IPS-15b (cell line): ENCODE data around the gene ZNF263.

ENCODE experiments used
- H3K27me3 ChIP-seq: one replicate; pipeline ENCODE4 v1.6.1; 2013; ENCODE audit warnings: low read length; ENCODE audit not compliant: control insufficient read depth, insufficient read depth
- H3K36me3 ChIP-seq: one replicate; pipeline ENCODE4 v1.6.1; 2013; ENCODE audit warnings: low read length; ENCODE audit not compliant: control insufficient read depth, insufficient read depth
- H3K4me1 ChIP-seq: one replicate; pipeline ENCODE4 v1.6.1; 2013; ENCODE audit warnings: mild to moderate bottlenecking, low read length; ENCODE audit not compliant: control insufficient read depth, insufficient read depth
- H3K4me3 ChIP-seq: one replicate; pipeline ENCODE4 v1.5.1; 2013; ENCODE audit warnings: low read depth, low read length
- H3K9ac ChIP-seq: one replicate; pipeline ENCODE4 v1.6.1; 2013; ENCODE audit warnings: low read depth, mild to moderate bottlenecking, low read length
- H3K9me3 ChIP-seq: one replicate; pipeline ENCODE4 v1.6.1; 2013; ENCODE audit warnings: mild to moderate bottlenecking, low read length; ENCODE audit not compliant: control insufficient read depth, insufficient read depth

The ZNF263 gene

GRCh38 chr16:3282730-3283542, at the start of gene ZNF263:
TSS of gene ZNF263 (plus strand) at chr16:3283491. CDS start at chr16:3283819, 328 bp downstream.
- Histone ChIP-seq H3K4me3 (peak within 1 kb of the TSS; percentile 86), H3K9me3 (peaks cover 6% of the 10 kb centered on the region), H3K9ac (peak within 1 kb of the TSS; percentile 95), H3K27me3 (no peaks in the 10 kb centered on the region), H3K4me1 (peaks cover 3% of the 10 kb centered on the region), H3K36me3 (peaks cover 18% of the 10 kb centered on the region)

GRCh38 chr16:3234543-3234856, 48.8 kb upstream of the ZNF263 start:
- Histone ChIP-seq H3K4me3 (peak overlapping the region; percentile 96), H3K36me3 (peaks cover 18% of the 10 kb centered on the region), H3K9ac (peak overlapping the region; percentile 87), H3K4me1 (peaks cover 2% of the 10 kb centered on the region), H3K9me3 (no peaks in the 10 kb centered on the region), H3K27me3 (no peaks in the 10 kb centered on the region)

GRCh38 chr16:3234857-3235561, 48.3 kb upstream of the ZNF263 start, which contains the start of gene ZNF200:
TSS of gene ZNF200 (minus strand) at chr16:3235158. CDS start at chr16:3233755, 1,403 bp downstream.
- Histone ChIP-seq H3K36me3 (peaks cover 16% of the 10 kb centered on the region), H3K4me1 (peaks cover 2% of the 10 kb centered on the region), H3K4me3 (peak within 1 kb of the TSS; percentile 96), H3K9ac (peak within 1 kb of the TSS; percentile 87), H3K27me3 (no peaks in the 10 kb centered on the region), H3K9me3 (no peaks in the 10 kb centered on the region)

GRCh38 chr16:3235856-3236669, 47.2 kb upstream of the ZNF263 start:
- H3K9me3 ChIP-seq = no peaks in the 10 kb centered on the region
- no peak overlapping the region for H3K9ac ChIP-seq
- peaks cover 9% of the 10 kb centered on the region for H3K36me3 ChIP-seq
- H3K27me3 ChIP-seq = no peaks in the 10 kb centered on the region
- H3K4me3 ChIP-seq = peak overlapping the region; percentile 8
- H3K4me1 ChIP-seq = peaks cover 2% of the 10 kb centered on the region

- peaks cover 2% of the 10 kb centered on the region for H3K4me1 ChIP-seq
- H3K9me3 ChIP-seq = no peaks in the 10 kb centered on the region
- no peaks in the 10 kb centered on the region for H3K36me3 ChIP-seq
- H3K4me3 ChIP-seq = no peak overlapping the region
- no peak overlapping the region for H3K9ac ChIP-seq
- H3K27me3 ChIP-seq = no peaks in the 10 kb centered on the region
Observed at GRCh38 chr16:3241761-3242160, 41.5 kb upstream of the ZNF263 start.

- Histone ChIP-seq H3K36me3 (no peaks in the 10 kb centered on the region), H3K27me3 (no peaks in the 10 kb centered on the region), H3K4me1 (no peaks in the 10 kb centered on the region), H3K4me3 (no peak overlapping the region), H3K9me3 (no peaks in the 10 kb centered on the region), H3K9ac (no peak overlapping the region)
Observed at GRCh38 chr16:3242709-3243108, 40.6 kb upstream of the ZNF263 start.

- H3K36me3 ChIP-seq = no peaks in the 10 kb centered on the region
- no peaks in the 10 kb centered on the region for H3K4me1 ChIP-seq
- peaks cover 1% of the 10 kb centered on the region for H3K27me3 ChIP-seq
- no peak overlapping the region for H3K9ac ChIP-seq
- H3K4me3 ChIP-seq = no peak overlapping the region
- H3K9me3 ChIP-seq = no peaks in the 10 kb centered on the region
Observed at GRCh38 chr16:3243882-3244281, 39.4 kb upstream of the ZNF263 start.

- Histone ChIP-seq H3K4me3 (no peak overlapping the region), H3K4me1 (no peaks in the 10 kb centered on the region), H3K9ac (no peak overlapping the region), H3K9me3 (no peaks in the 10 kb centered on the region), H3K27me3 (peaks cover 2% of the 10 kb centered on the region), H3K36me3 (no peaks in the 10 kb centered on the region)
Observed at GRCh38 chr16:3246002-3246401, 37.3 kb upstream of the ZNF263 start.

GRCh38 chr16:3246876-3247275, 36.4 kb upstream of the ZNF263 start:
- Histone ChIP-seq H3K27me3 (peaks cover 2% of the 10 kb centered on the region), H3K9ac (no peak overlapping the region), H3K9me3 (no peaks in the 10 kb centered on the region), H3K4me3 (no peak overlapping the region), H3K36me3 (no peaks in the 10 kb centered on the region), H3K4me1 (no peaks in the 10 kb centered on the region)

GRCh38 chr16:3248596-3248995, 34.7 kb upstream of the ZNF263 start:
- peaks cover 2% of the 10 kb centered on the region for H3K27me3 ChIP-seq
- no peak overlapping the region for H3K4me3 ChIP-seq
- H3K4me1 ChIP-seq = no peaks in the 10 kb centered on the region
- no peak overlapping the region for H3K9ac ChIP-seq
- no peaks in the 10 kb centered on the region for H3K36me3 ChIP-seq
- no peaks in the 10 kb centered on the region for H3K9me3 ChIP-seq

- H3K9ac ChIP-seq = no peak overlapping the region
- no peaks in the 10 kb centered on the region for H3K9me3 ChIP-seq
- peaks cover 2% of the 10 kb centered on the region for H3K27me3 ChIP-seq
- no peaks in the 10 kb centered on the region for H3K4me1 ChIP-seq
- no peak overlapping the region for H3K4me3 ChIP-seq
- H3K36me3 ChIP-seq = no peaks in the 10 kb centered on the region
Observed at GRCh38 chr16:3249020-3249419, 34.3 kb upstream of the ZNF263 start.
